ENCODE measurements around the gene GJA1. TPM values are rescaled to one million over a fixed set of nuclear protein-coding genes. Genes with fewer than 3 reads are reported as not detected.
A peak's percentile ranks its signal among the peaks of the same experiment; 100 is the strongest.

The GJA1 gene
- total and polyA plus RNA-seq, 2 donors (not counting 1 experiment from before 2014, with no cell fraction given): 77.8 to 209 TPM

DNA sequence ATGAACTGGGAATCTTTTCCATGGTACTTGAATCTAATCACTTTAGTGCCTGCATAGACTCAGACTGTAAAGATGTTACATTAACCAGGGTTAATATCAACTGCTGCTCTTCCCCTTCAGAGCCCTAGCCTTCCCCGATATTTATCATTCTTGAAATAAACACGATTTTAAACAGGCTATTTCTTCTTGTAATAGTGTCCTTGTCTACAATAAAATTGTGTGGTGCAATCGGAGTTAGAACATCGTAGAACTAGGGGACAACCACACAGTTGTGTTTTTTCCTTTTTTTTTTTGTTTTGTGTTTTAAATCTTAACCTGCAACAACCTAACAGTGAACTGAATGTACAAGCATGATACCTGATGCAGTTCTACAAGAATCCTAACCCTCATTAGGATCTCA is 4.5 kb downstream of the GJA1 start:
- H3K9ac ChIP-seq (ENCODE audit: insufficient read depth, low read length): no peak overlapping the region
- peak overlapping the region in 2 of 4 experiments; percentile 32 to 78 for H3K4me3 ChIP-seq (replicated peaks in 1 of 4; ENCODE audit: control extremely low read depth in 1 of 4, insufficient read depth in 1 of 4, low read depth in 3 of 4, low read length in 4 of 4)
- H4K20me1 ChIP-seq (ENCODE audit: control insufficient read depth, extremely low read depth, insufficient read depth, low read length): no peaks in the 10 kb centered on the region
- no peak overlapping the region for H2AFZ ChIP-seq (ENCODE audit: low read length)
- TF ChIP-seq, protein P1, sequence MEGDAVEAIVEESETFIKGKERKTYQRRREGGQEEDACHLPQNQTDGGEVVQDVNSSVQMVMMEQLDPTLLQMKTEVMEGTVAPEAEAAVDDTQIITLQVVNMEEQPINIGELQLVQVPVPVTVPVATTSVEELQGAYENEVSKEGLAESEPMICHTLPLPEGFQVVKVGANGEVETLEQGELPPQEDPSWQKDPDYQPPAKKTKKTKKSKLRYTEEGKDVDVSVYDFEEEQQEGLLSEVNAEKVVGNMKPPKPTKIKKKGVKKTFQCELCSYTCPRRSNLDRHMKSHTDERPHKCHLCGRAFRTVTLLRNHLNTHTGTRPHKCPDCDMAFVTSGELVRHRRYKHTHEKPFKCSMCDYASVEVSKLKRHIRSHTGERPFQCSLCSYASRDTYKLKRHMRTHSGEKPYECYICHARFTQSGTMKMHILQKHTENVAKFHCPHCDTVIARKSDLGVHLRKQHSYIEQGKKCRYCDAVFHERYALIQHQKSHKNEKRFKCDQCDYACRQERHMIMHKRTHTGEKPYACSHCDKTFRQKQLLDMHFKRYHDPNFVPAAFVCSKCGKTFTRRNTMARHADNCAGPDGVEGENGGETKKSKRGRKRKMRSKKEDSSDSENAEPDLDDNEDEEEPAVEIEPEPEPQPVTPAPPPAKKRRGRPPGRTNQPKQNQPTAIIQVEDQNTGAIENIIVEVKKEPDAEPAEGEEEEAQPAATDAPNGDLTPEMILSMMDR (conservative IDR thresholded peaks at IDR 0.05 in 1 of 2, IDR thresholded peaks at IDR 0.05 in 1 of 2; ENCODE audit: low read depth in 1 of 2, low read length in 2 of 2): no peak
- no peak for TF ChIP-seq EZH2 (IDR thresholded peaks at IDR 0.05; ENCODE audit: low read length, missing control alignments)
- H3K4me2 ChIP-seq (ENCODE audit: extremely low read depth, insufficient read depth, low read length): no peak overlapping the region
- H3K79me2 ChIP-seq (ENCODE audit: control insufficient read depth, insufficient read depth, low read length): peaks cover 71% of the 10 kb centered on the region
- H3K4me1 ChIP-seq (ENCODE audit: control insufficient read depth, extremely low read depth, insufficient read depth, low read length): no peaks in the 10 kb centered on the region
- no peak overlapping the region for H3K27ac ChIP-seq (ENCODE audit: insufficient read depth, low read length)
- no peaks in the 10 kb centered on the region for H3K27me3 ChIP-seq (ENCODE audit: control insufficient read depth, insufficient read depth, low read length)
- no peaks in the 10 kb centered on the region for H3K9me3 ChIP-seq (ENCODE audit: control insufficient read depth, insufficient read depth, low read depth, low read length)
- no peaks in the 10 kb centered on the region for H3K36me3 ChIP-seq (ENCODE audit: control insufficient read depth, insufficient read depth, low read length)
- DNase-seq (ENCODE audit: low read depth in 2 of 2): peak in 1 of 2 donors; percentile 21

DNA sequence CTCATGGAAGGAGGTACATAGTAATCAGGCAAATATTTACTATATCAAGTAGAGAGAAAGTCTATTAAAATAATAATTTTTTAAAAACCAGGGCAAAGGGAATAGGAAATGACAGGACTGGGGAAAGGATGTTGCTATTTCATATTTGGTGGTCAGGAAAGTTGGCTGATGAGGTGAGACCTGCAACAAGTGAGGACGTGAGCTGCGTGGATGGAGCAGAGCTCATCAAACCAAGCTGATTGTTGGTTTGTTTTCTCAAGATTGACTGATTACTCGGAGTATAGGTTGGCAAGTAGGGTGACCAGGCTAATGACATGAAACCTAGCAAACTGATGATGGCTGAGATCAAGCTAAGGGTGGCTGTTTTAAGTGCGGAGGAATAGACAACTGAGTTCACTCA is 6.0 kb downstream of the GJA1 start:
- Histone ChIP-seq H3K4me3 (replicated peaks in 1 of 4; ENCODE audit: control extremely low read depth in 1 of 4, insufficient read depth in 1 of 4, low read depth in 3 of 4, low read length in 4 of 4) (no peak overlapping the region), H3K9ac (ENCODE audit: insufficient read depth, low read length) (no peak overlapping the region), H3K4me2 (ENCODE audit: extremely low read depth, insufficient read depth, low read length) (peak overlapping the region; percentile 40), H3K79me2 (ENCODE audit: control insufficient read depth, insufficient read depth, low read length) (peaks cover 74% of the 10 kb centered on the region), H2AFZ (ENCODE audit: low read length) (no peak overlapping the region), H3K27me3 (ENCODE audit: control insufficient read depth, insufficient read depth, low read length) (no peaks in the 10 kb centered on the region), H3K36me3 (ENCODE audit: control insufficient read depth, insufficient read depth, low read length) (no peaks in the 10 kb centered on the region), H3K9me3 (ENCODE audit: control insufficient read depth, insufficient read depth, low read depth, low read length) (no peaks in the 10 kb centered on the region), H4K20me1 (ENCODE audit: control insufficient read depth, extremely low read depth, insufficient read depth, low read length) (no peaks in the 10 kb centered on the region), H3K27ac (ENCODE audit: insufficient read depth, low read length) (no peak overlapping the region), H3K4me1 (ENCODE audit: control insufficient read depth, extremely low read depth, insufficient read depth, low read length) (no peaks in the 10 kb centered on the region)
- no peak for DNase-seq (ENCODE audit: low read depth in 2 of 2)
- no peak for TF ChIP-seq EZH2 (IDR thresholded peaks at IDR 0.05; ENCODE audit: low read length, missing control alignments)
- TF ChIP-seq, protein P1 (conservative IDR thresholded peaks at IDR 0.05 in 1 of 2, IDR thresholded peaks at IDR 0.05 in 1 of 2; ENCODE audit: low read depth in 1 of 2, low read length in 2 of 2): no peak

DNA sequence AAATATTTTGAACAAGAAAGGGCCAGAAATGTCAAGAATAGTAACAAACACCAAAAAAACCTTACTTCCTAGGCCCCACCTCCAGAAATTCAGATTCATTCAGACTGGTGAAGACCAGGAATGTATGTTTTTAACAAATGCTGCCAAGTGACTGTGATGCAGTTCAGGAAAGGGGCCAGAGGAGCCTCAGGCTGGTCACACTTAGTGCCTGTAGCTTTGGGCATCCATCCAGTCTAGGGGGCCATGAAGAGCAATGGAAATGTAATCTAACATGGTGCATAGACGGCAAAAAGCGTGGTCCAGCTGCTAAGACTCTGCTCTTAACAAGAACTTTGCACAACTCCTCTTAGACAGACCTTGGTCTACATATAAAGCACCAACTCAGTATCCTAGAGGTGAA is 7.1 kb downstream of the GJA1 start:
- Histone ChIP-seq H2AFZ (ENCODE audit: low read length) (no peak overlapping the region), H3K36me3 (ENCODE audit: control insufficient read depth, insufficient read depth, low read length) (peaks cover 4% of the 10 kb centered on the region), H3K4me3 (replicated peaks in 1 of 4; ENCODE audit: control extremely low read depth in 1 of 4, insufficient read depth in 1 of 4, low read depth in 3 of 4, low read length in 4 of 4) (no peak overlapping the region), H3K27ac (ENCODE audit: insufficient read depth, low read length) (no peak overlapping the region), H3K4me2 (ENCODE audit: extremely low read depth, insufficient read depth, low read length) (no peak overlapping the region), H3K27me3 (ENCODE audit: control insufficient read depth, insufficient read depth, low read length) (no peaks in the 10 kb centered on the region), H3K9ac (ENCODE audit: insufficient read depth, low read length) (no peak overlapping the region), H3K9me3 (ENCODE audit: control insufficient read depth, insufficient read depth, low read depth, low read length) (no peaks in the 10 kb centered on the region), H3K79me2 (ENCODE audit: control insufficient read depth, insufficient read depth, low read length) (peaks cover 71% of the 10 kb centered on the region), H4K20me1 (ENCODE audit: control insufficient read depth, extremely low read depth, insufficient read depth, low read length) (no peaks in the 10 kb centered on the region), H3K4me1 (ENCODE audit: control insufficient read depth, extremely low read depth, insufficient read depth, low read length) (no peaks in the 10 kb centered on the region)
- DNase-seq (ENCODE audit: low read depth in 2 of 2): peak; percentile 35 to 52
- TF ChIP-seq, protein P1 (conservative IDR thresholded peaks at IDR 0.05 in 1 of 2, IDR thresholded peaks at IDR 0.05 in 1 of 2; ENCODE audit: low read depth in 1 of 2, low read length in 2 of 2): no peak
- TF ChIP-seq EZH2 (IDR thresholded peaks at IDR 0.05; ENCODE audit: low read length, missing control alignments): no peak
